Stimulated activated CD4-positive, alpha-beta T cell treated with anti-CD3 and anti-CD28 coated beads, Interleukin-1b, Interleukin-23, amount 100 ng/mL, for 24 hours (primary cell): Measurements from ENCODE around the gene ALKBH5.

Experiments
- DNase-seq, 4 experiments: peaks; one replicate each; pipeline ENCODE4 v3.0.0-alpha.2; 2020; ENCODE audit warnings: low read depth in 4 of 4, low spot score in 1 of 4

ALKBH5 gene

DNA sequence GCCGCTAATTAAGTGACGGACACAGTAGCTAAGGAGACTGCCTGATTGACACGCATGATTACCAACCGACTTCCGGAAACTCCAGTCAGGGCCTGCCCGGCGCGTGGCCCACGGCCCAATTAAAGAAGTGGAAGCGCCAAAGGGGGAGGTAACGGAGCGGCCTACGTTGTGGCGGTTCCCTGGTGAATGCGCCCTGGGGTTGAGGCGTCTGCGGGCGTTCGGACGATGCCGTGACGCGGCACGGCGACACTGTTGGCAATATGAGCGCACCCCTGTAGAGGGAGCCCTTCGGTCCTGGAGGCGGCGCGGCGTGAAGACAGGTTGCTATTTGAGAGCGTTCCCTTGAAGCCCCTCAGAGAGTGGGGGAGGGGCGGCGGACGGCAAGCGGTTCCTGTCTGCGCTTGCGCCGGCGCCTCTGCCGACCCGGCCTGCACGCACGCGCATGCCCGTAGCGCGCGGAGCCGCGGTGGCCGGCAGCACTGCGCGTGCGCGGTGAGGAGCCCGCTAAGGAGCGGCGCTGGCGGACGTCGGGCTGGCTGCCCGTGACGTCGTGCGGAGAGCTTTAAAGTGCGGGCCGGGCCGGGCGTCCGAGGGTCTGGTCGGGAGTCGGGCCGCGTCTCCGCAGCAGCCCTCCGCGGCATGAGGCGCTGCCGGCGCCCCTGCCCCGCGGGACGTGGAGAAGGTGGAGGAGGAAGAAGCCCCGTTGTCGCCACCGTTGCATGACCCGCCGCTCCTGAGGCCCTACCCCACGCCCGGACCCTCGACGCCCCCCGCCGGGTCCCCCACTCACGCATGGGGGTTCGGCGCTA lies at the start of gene ALKBH5:
TSS of gene ALKBH5 (plus strand) at position 495 of the 809 bp plus-strand sequence. CDS start 416 bp downstream, outside the sequence.
- DNase-seq, result peak; percentile 92 to 97 (median 95)

DNA sequence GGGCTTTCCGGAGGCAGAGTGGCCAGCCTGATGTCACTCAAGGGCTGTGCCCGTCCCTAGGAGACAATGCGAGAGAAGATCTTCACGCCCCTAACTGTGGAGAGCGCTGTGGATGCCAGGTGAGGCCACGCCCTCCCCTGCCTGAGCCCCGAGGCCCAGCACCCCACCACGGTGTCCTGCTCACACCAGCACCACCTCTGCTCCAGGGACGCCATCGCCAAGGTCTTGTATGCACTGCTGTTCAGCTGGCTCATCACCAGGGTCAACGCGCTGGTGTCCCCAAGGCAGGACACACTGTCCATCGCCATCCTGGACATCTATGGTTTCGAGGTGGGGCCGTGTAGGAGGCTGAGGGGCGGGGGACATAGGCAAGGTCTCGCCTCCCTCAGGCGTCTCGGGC lies 47.3 kb upstream of the ALKBH5 start:
- DNase-seq, result no peak

DNA sequence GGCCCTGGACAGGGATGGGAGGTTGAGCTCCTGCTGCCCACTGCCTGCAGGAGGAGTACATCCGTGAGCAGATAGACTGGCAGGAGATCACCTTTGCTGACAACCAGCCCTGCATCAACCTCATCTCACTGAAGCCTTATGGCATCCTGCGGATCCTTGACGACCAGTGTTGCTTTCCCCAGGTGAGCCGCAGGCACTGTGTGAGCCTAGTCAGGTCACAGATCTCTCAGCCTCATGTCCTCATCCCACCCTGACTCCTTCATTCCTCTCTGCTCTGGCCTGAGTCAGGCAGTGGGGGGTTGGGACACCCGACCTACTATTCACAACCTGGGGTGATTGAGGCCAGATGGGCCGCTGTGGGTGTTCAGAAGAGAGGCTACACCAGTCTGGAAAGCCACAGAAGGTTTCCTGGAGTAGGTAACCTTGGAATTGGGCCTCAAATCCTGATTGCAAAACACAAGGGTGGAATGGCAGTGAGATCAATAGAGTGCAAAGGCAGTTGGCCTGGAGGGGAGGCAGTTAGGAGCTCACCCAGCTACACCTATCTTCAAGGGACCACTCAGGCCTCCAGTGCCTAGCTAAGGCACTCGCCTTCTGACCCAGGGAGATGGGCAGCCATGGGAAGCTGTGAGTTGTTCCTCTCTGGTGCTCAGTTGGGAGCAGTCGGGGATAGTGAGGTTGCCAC lies 45.4 kb upstream of the ALKBH5 start:
- DNase-seq, result no peak

DNA sequence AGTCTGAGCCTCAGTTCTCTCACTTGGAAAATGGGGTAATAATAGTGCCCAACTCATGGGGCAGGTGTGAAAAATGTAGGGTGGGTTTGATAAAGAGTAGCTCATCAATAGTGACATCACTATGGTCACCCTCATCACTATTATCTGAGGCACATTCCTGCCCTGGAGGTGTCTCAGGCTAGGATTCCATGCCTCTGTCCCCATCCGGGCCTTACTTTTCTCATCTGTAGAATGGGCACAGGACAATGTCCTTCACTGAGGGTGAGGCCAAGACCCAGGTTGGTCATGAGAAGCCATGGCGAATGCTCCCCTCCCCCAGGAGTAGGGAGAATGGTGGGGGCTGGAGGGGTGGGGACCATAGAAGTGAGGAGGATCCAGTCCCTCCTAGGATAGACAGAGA lies 44.5 kb upstream of the ALKBH5 start:
- no peak for DNase-seq

DNA sequence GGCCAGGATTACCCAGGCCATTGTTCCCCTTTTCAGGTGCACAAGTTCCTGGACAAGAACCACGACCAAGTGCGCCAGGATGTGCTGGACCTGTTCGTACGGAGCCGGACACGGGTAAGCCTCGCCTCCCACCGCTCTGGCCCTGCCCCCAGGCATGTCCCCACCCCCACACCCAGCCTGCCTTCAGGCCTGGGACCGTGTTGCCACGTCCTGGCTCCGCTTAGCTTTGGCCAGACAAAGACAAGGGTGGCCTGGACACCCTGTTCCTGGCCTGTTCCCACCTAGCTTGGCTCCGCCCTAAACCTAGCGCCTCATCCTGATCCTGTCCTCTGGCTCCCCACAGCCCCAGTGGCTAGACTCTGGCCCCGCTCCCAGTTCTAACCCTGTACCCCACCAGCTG lies 44.1 kb upstream of the ALKBH5 start:
- no peak for DNase-seq

DNA sequence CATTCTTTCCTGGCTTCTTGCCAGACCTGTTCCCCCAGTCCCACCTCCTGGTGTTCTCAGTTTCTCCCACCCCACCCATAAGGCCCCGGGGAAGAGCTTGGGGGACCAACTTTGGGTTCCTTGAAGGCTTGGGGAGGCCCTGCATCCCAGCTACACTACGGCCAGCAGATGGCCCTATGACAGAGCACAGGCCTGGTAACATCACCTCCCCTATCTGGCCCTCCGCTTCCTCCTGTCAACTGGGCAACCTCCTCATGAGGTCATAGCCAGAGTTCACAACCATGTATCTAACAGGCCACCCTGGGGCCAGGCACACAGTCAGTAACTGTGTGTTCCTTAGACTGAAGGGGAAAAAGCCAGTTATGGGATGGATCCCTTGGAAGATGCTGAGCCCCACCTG lies 43.7 kb upstream of the ALKBH5 start:
- no peak for DNase-seq

DNA sequence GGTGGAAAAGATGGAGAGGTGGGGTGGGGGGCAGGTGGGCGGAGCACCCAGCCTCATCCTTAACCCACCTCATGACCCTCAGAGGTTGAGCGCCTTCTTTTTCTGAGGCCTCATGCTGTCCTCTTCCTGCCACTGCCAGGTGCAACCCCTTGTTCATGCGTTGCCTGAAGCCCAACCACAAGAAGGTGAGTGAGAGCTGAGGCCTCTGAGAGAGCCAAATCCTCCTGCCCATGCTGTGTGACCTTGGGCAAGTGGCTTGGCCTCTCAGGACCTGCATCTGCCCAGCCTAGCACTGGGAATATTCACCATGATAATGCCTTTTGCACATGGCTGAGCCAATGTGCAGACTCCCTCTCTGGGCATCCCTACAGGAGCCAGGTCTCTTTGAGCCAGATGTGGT lies 43.0 kb upstream of the ALKBH5 start:
- DNase-seq, result no peak

DNA sequence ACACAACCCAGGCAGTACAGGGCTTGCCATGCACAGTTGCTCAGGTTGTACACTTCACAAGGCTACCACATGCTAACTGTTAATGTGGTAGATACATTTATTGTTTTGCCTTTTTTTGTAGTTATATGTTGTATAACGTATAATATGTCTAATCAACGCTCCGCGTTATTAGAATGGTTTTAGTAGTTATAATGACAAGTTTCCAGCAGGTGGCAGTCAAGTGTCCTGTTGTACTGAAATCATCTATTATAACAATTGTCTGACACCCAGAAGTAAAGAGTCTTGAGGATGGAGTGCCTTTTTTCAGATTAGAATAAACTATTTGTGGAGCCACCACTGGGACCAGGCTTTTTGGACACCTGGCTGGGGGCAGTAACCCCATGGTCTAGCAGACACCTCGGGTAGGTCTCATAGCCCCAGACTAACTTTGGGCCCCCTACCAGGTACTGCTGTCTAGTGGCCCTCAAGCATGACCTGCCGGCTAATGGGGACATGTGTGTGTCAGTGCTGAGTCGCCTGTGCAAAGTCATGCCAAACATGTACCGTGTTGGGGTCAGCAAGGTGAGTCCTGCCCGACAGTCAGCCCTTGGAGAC lies 42.3 kb upstream of the ALKBH5 start:
- peak in 2 of 4 experiments; percentile 13 to 21 for DNase-seq

DNA sequence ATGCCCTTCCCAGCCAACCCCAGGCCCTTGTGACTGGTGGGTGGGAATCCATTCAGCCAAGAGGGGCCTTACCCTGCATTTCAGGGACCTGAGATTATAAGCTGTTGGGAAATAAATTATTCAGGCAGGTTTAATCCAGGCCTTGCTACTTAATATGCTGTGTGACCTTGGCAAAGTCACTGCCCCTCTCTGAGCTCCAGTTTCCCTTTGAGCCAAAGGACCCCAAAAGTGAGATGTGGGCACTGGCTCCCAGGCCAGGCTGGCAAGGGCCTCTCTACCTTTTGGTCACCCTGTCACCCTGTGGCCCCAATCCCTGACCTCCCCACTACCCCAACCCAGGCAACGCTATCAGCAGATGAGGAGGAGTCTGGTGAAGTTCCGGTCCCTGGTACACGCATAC lies 41.2 kb upstream of the ALKBH5 start:
- no peak for DNase-seq

DNA sequence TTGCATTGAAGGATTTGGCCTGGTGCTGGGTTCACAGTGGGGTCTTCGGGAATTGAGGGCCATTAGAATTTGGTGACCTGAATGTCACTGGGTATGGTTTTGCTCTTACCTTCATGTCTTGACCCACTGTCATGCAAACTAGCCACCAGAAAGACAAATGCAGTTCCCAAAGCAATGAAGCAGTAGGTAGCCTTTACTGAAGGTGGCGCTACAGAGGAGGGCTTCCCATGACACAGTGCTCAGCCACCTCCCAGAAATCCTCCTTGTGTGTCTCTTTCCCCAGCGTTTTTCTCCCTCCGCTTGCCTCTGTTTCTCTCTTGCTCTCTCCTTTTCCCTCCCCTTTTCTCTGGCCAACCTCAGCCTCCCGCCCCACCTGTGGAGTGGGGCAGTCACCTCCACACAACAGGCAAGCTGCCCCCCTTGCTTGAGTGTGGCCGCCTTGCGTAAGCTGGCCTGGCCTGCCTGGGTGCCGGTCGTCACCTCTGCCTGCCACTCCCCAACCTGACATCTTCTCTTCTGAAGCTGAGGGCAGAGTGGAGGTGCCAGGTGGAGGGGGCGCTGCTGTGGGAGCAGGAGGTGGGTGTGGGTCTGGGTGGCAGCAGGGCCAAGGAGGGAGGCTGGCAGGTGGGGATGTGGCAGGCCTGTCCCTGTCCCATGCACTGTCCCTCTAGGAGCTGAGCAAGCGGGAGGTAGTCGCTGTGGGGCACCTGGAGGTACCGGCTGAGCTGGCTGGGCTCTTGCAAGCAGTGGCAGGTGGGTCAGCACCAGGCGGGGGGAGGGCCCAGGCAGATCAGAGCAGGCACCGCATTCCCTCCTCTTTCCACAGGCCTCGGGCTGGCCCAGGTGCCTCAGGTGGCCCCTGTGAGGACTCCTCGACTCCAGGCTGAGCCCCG lies 40.3 kb upstream of the ALKBH5 start:
- DNase-seq, result no peak

DNA sequence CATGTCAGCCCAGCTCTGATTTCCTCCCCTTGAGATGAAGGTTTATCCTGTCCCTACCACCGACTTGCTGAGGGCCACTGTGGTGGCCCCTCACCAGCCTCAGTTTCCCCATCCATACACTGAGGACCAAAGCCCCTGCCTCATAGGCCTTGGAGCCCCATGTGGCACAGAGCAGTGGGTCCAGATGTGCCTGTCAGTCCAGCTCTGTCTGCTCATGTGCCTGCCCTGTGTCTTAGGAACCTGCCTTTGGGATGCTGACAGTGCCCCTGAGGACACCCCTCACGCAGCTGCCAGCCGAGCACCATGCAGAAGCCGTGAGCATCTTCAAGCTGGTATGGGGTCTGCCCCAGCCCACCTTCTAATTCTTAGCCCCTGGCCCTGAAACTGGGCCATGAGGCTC lies 39.4 kb upstream of the ALKBH5 start:
- no peak for DNase-seq

DNA sequence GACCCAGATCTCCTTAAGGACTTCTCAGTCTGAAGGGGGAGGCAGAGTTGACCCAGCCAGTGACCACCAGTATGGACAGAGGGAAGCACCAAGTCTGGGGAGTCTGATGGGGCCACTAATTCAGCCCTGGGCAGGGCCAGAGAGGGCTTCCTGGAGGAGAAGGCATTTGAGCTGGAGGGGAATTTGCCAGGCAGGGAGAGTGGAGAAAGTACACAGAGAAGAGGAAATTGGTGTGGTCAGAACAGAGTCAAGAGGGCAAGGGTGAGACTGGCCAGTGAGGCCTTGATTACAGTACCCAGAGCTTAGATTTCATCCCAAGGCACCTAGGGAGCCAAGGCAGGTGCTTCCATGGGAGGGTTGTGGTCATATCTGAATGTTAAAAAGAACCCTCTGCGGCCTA lies 38.8 kb upstream of the ALKBH5 start:
- no peak for DNase-seq

DNA sequence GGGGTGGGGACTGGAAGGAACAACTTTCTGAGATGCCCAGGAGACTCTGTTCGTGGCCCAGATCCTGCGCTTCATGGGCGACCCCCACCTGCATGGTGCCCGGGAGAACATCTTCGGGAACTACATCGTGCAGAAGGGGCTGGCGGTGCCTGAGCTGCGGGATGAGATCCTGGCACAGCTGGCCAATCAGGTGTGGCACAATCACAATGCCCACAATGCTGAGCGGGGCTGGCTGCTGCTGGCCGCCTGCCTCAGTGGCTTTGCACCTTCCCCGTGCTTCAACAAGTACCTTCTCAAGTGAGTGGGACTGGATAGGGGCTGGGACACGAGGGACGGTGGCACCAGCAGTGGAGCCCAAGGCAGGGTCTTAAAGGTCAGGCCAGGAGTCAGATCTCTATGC lies 37.8 kb upstream of the ALKBH5 start:
- no peak for DNase-seq

DNA sequence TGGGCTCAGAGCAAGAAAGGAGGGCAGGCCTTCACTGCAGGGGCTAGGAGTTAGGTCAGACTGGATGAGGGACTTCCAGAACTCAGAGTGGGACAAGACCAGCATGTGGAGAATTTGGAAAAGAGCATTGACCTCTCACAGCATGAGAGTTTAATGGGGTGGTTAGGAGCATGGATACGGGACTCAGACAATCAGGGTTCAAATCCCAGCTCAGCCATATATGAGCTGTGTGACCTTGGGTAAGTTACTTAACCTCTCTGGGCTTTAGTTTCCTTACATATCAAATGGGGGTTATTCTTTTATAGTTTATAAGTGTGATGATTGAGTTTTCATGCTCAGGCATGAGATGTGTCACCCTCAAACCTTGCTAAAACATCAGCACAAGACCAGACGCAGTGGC lies 37.4 kb upstream of the ALKBH5 start:
- DNase-seq, result no peak

DNA sequence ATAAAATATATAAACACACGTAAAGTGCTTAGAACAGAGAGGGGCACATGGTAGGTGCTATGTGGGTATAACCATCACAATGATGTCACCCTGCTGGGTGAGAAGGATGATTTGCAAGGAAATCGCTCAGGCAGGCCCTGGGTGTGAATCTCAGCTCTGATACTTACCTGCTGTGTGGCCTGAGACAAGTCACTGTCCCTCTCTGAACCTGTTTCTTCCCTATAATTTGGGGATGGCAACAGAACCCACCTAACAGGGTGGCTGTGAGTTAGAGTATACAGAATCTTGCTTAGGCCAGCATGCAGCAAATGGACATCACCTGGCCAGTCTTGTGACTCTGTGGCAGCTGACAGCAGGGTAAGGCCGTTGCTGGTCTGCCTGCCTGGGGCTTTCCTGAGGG lies 36.6 kb upstream of the ALKBH5 start:
- no peak for DNase-seq

DNA sequence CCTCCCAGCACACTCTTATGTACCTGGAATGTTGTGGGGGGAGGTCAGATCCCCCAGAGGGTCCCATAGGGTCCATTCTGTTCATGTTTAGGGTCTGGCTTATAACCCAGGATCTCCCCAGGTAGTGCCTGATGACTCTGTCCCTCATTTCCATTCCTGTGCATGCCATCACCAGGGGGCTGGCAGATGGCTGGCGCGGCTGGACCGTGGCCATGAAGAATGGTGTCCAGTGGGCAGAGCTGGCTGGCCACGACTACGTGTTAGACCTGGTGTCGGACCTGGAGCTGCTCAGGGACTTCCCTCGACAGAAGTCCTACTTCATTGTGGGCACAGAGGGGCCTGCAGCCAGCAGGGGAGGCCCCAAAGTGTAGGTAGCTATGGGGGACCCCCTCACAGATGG lies 35.0 kb upstream of the ALKBH5 start:
- DNase-seq, result no peak

DNA sequence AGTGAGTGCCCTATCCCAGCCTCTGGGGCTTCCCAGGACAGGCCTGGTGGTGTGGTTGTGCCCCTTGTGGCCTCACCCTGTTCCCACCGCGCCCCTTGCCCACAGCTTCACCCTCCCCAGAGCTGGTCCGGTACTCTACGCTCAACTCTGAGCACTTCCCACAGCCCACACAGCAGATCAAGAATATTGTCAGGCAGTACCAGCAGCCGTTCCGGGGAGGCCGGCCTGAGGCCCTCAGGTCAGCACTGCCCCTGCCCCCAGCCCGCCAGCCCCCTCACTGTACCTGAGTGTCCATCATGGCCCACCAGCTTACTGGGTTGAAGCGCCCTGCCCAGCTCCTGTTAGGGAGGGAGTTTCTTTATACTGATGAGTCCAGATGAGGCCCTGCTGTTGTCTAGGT lies 32.3 kb upstream of the ALKBH5 start:
- DNase-seq, result no peak

DNA sequence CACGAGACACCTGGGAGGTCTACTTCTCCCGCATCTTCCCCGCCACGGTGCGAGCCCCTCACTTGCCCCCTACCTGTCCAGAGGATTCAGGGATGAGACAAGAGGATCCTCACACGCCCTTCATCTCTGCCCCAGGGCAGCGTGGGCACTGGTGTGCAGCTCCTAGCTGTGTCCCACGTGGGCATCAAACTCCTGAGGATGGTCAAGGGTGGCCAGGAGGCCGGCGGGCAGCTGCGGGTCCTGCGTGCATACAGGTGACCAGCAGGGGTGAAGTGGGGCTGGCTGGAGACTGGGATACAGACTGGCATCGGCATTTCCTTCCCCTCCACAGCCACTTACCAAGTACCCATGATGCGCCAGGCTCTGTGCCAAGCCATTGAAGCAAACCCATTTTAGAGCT lies 28.4 kb upstream of the ALKBH5 start:
- no peak for DNase-seq

DNA sequence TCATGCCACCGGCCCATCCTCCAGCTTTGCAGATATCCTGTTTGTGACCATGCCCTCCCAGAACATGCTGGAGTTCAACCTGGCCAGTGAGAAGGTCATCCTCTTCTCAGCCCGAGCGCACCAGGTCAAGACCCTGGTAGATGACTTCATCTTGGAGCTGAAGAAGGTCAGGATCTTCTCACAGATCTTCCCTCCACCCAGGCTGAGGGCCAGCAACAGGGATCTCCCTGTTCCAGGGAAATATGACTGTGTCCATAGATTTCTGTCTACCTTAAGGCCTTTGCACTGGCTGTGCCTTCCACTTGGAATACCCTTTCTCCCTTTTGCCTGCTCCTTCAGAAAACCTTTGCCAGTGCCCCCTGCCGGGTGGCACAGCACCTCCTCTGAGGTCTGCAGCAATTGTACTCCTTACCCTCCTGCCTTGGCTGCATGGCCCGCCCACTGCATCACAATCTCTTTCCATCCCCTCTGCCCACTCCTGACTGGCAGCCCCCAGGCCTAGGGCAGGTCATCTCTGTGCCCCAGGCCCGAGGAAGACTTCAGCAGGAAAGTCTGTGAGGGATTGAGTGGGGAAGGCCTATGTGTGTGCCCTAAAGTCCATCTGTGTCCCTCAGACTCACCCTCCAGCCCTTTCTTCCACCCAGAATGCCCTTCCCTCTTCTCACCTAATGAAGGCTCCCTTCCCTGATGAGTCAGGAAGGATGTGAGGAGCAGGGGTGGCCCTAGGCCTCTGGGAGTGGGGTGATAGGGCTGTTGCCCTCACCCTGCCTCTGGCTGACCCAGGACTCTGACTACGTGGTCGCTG lies 27.3 kb upstream of the ALKBH5 start:
- no peak for DNase-seq

DNA sequence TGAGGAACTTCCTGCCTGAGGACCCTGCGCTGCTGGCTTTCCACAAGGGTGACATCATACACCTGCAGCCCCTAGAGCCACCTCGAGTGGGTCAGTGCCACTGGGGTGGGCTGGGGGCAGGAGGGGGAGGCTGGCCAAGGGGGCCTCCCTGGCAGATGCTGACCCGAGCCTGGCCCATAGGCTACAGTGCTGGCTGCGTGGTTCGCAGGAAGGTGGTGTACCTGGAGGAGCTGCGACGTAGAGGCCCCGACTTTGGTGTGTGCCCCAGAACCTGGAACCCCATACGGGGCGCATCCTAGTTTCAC lies 26.7 kb upstream of the ALKBH5 start:
- DNase-seq, result no peak
